Measurements from ENCODE around the gene CTIF. TPM values are rescaled to one million over a fixed set of nuclear protein-coding genes. Genes with fewer than 3 reads are reported as not detected.
A peak's percentile ranks its signal among the peaks of the same experiment; 100 is the strongest.

Gene CTIF
- total and polyA plus RNA-seq, 7 experiments from 2014 or later: 1.3 to 11.2 (median 2.5) TPM; not detected in 2

GRCh38 chr18:48740851-48741485 is 202.1 kb downstream of the CTIF start:
- intact Hi-C loops (cut with micrococcal nuclease): no loop called here
- H3K4me1 ChIP-seq (ENCODE audit: control insufficient read depth in 2 of 2, insufficient read depth in 2 of 2, low read length in 2 of 2): no peaks in the 10 kb centered on the region
- Mint-ChIP-seq H3K4me1 (peaks cover 0 to 1% (median 0%) of the 10 kb centered on the region in 7 donors), H3K36me3 (no peaks in the 10 kb centered on the region), H3K9me3 (no peaks in the 10 kb centered on the region), H3K27me3 (peaks cover 0 to 4% (median 0%) of the 10 kb centered on the region in 5 donors), H3K4me3 (no peak overlapping the region), H3K27ac (no peak overlapping the region)
- H3K36me3 ChIP-seq (ENCODE audit: control insufficient read depth in 2 of 3, insufficient read depth in 3 of 3, low read length in 3 of 3): no peaks in the 10 kb centered on the region
- no peak overlapping the region for H3K4me3 ChIP-seq (ENCODE audit: low read length)
- H3K9me3 ChIP-seq (ENCODE audit: control insufficient read depth in 2 of 3, low read length in 3 of 3): no peaks in the 10 kb centered on the region
- ChIA-PET CTCF (no interaction called here), POLR2A (no interaction called here)
- H3K27me3 ChIP-seq (ENCODE audit: control insufficient read depth in 2 of 2, insufficient read depth in 2 of 2, low read length in 2 of 2): no peaks in the 10 kb centered on the region
- ATAC-seq (no peak), DNase-seq (no peak)
- no peak overlapping the region for H3K27ac ChIP-seq (ENCODE audit: low read depth, low read length)

- Mint-ChIP-seq H3K27me3 (peaks cover 0 to 4% (median 0%) of the 10 kb centered on the region in 5 donors), H3K36me3 (no peaks in the 10 kb centered on the region), H3K4me3 (no peak overlapping the region), H3K27ac (peak overlapping the region in 1 of 9 donors; percentile 11), H3K4me1 (peaks cover 0 to 1% (median 0%) of the 10 kb centered on the region in 7 donors), H3K9me3 (no peaks in the 10 kb centered on the region)
- H3K4me1 ChIP-seq (ENCODE audit: control insufficient read depth in 2 of 2, insufficient read depth in 2 of 2, low read length in 2 of 2): no peaks in the 10 kb centered on the region
- no peaks in the 10 kb centered on the region for H3K9me3 ChIP-seq (ENCODE audit: control insufficient read depth in 2 of 3, low read length in 3 of 3)
- no peak overlapping the region for H3K27ac ChIP-seq (ENCODE audit: low read depth, low read length)
- ATAC-seq: no peak
- no peak overlapping the region for H3K4me3 ChIP-seq (ENCODE audit: low read length)
- no peak for DNase-seq
- CTCF ChIA-PET: no interaction called here
- H3K27me3 ChIP-seq (ENCODE audit: control insufficient read depth in 2 of 2, insufficient read depth in 2 of 2, low read length in 2 of 2): no peaks in the 10 kb centered on the region
- intact Hi-C loops (cut with micrococcal nuclease): no loop called here
- POLR2A ChIA-PET: no interaction called here
- H3K36me3 ChIP-seq (ENCODE audit: control insufficient read depth in 2 of 3, insufficient read depth in 3 of 3, low read length in 3 of 3): no peaks in the 10 kb centered on the region
These were observed 203.0 kb downstream of the CTIF start for GRCh38 chr18:48741866-48742265.

GRCh38 chr18:48742304-48742703 is 203.5 kb downstream of the CTIF start:
- H3K9me3 Mint-ChIP-seq: no peaks in the 10 kb centered on the region
- peaks cover 0 to 4% (median 0%) of the 10 kb centered on the region in 5 donors for H3K27me3 Mint-ChIP-seq
- no peak for ATAC-seq
- H3K4me3 Mint-ChIP-seq: no peak overlapping the region
- H3K27ac Mint-ChIP-seq: peak overlapping the region in 1 of 9 donors; percentile 11
- H3K4me1 Mint-ChIP-seq: peaks cover 0 to 1% (median 0%) of the 10 kb centered on the region in 7 donors
- no peaks in the 10 kb centered on the region for H3K27me3 ChIP-seq (ENCODE audit: control insufficient read depth in 2 of 2, insufficient read depth in 2 of 2, low read length in 2 of 2)
- CTCF ChIA-PET: no interaction called here
- DNase-seq: no peak
- POLR2A ChIA-PET: no interaction called here
- H3K36me3 Mint-ChIP-seq: no peaks in the 10 kb centered on the region
- intact Hi-C loops (cut with micrococcal nuclease): no loop called here
- H3K36me3 ChIP-seq (ENCODE audit: control insufficient read depth in 2 of 3, insufficient read depth in 3 of 3, low read length in 3 of 3): no peaks in the 10 kb centered on the region
- no peak overlapping the region for H3K4me3 ChIP-seq (ENCODE audit: low read length)
- H3K27ac ChIP-seq (ENCODE audit: low read depth, low read length): no peak overlapping the region
- no peaks in the 10 kb centered on the region for H3K4me1 ChIP-seq (ENCODE audit: control insufficient read depth in 2 of 2, insufficient read depth in 2 of 2, low read length in 2 of 2)
- H3K9me3 ChIP-seq (ENCODE audit: control insufficient read depth in 2 of 3, low read length in 3 of 3): no peaks in the 10 kb centered on the region

- H3K27me3 Mint-ChIP-seq: peaks cover 0 to 4% (median 0%) of the 10 kb centered on the region in 5 donors
- no peak overlapping the region for H3K27ac Mint-ChIP-seq
- no peaks in the 10 kb centered on the region for H3K36me3 Mint-ChIP-seq
- DNase-seq (no peak), ATAC-seq (peak; percentile 64)
- ChIA-PET POLR2A (no interaction called here), CTCF (no interaction called here)
- H3K4me3 Mint-ChIP-seq: no peak overlapping the region
- Histone ChIP-seq H3K9me3 (ENCODE audit: control insufficient read depth in 2 of 3, low read length in 3 of 3) (no peaks in the 10 kb centered on the region), H3K27me3 (ENCODE audit: control insufficient read depth in 2 of 2, insufficient read depth in 2 of 2, low read length in 2 of 2) (no peaks in the 10 kb centered on the region), H3K4me1 (ENCODE audit: control insufficient read depth in 2 of 2, insufficient read depth in 2 of 2, low read length in 2 of 2) (no peaks in the 10 kb centered on the region), H3K4me3 (ENCODE audit: low read length) (no peak overlapping the region), H3K27ac (ENCODE audit: low read depth, low read length) (no peak overlapping the region), H3K36me3 (ENCODE audit: control insufficient read depth in 2 of 3, insufficient read depth in 3 of 3, low read length in 3 of 3) (no peaks in the 10 kb centered on the region)
- H3K9me3 Mint-ChIP-seq: no peaks in the 10 kb centered on the region
- intact Hi-C loops (cut with micrococcal nuclease): no loop called here
- peaks cover 0 to 1% (median 0%) of the 10 kb centered on the region in 7 donors for H3K4me1 Mint-ChIP-seq
These were observed 204.1 kb downstream of the CTIF start for GRCh38 chr18:48742706-48743475.

DNA sequence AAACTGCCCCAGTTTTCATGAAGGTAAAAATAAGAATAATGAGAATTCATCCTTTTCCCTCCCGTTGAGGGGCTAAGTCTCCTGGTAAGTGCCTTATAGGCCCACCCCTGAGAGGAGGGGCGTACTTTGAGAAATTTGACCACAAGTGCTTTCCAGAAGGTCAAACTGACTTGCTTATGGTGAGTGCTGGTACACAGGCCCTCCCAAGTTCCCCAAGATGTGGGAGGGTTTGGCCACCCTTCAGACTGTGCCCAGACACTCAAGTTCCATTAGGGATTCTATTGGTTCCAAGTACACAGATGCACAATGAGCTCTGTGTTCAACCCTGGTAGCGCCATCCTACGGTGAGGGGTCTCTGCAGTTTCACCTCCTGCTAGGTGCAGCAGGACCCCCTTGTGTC is 205.1 kb downstream of the CTIF start:
- Histone ChIP-seq H3K9me3 (ENCODE audit: control insufficient read depth in 2 of 3, low read length in 3 of 3) (no peaks in the 10 kb centered on the region), H3K27ac (ENCODE audit: low read depth, low read length) (no peak overlapping the region), H3K36me3 (ENCODE audit: control insufficient read depth in 2 of 3, insufficient read depth in 3 of 3, low read length in 3 of 3) (no peaks in the 10 kb centered on the region), H3K27me3 (ENCODE audit: control insufficient read depth in 2 of 2, insufficient read depth in 2 of 2, low read length in 2 of 2) (no peaks in the 10 kb centered on the region), H3K4me1 (ENCODE audit: control insufficient read depth in 2 of 2, insufficient read depth in 2 of 2, low read length in 2 of 2) (no peaks in the 10 kb centered on the region), H3K4me3 (ENCODE audit: low read length) (no peak overlapping the region)
- H3K4me1 Mint-ChIP-seq: peaks cover 0 to 1% (median 0%) of the 10 kb centered on the region in 7 donors
- DNase-seq: no peak
- intact Hi-C loops (cut with micrococcal nuclease): no loop called here
- POLR2A ChIA-PET: no interaction called here
- peaks cover 0 to 4% (median 0%) of the 10 kb centered on the region in 5 donors for H3K27me3 Mint-ChIP-seq
- no peak for ATAC-seq
- no peak overlapping the region for H3K4me3 Mint-ChIP-seq
- no peak overlapping the region for H3K27ac Mint-ChIP-seq
- H3K9me3 Mint-ChIP-seq: no peaks in the 10 kb centered on the region
- CTCF ChIA-PET: no interaction called here
- H3K36me3 Mint-ChIP-seq: no peaks in the 10 kb centered on the region

DNA sequence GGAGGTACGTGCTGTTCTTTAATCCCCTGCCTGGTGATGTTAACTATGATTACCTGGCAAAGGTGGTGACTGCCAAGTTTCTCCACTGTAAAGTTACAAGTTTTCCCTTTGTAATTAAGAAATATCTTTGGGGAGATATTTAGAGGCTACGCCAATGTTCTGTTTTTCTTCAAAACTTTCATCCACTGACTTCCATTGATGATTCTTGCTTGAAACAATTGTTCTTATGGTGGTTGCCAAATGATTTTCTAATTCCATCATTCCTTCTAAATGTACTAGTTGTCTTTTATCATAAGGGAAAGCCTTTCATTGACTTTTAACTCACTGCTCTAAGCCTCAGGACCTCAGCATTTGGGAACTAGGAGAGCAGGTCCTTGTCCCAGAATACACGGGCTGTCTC is 206.5 kb downstream of the CTIF start:
- Histone ChIP-seq H3K4me1 (ENCODE audit: control insufficient read depth in 2 of 2, insufficient read depth in 2 of 2, low read length in 2 of 2) (no peaks in the 10 kb centered on the region), H3K27ac (ENCODE audit: low read depth, low read length) (no peak overlapping the region), H3K36me3 (ENCODE audit: control insufficient read depth in 2 of 3, insufficient read depth in 3 of 3, low read length in 3 of 3) (no peaks in the 10 kb centered on the region), H3K4me3 (ENCODE audit: low read length) (no peak overlapping the region), H3K27me3 (ENCODE audit: control insufficient read depth in 2 of 2, insufficient read depth in 2 of 2, low read length in 2 of 2) (no peaks in the 10 kb centered on the region), H3K9me3 (ENCODE audit: control insufficient read depth in 2 of 3, low read length in 3 of 3) (no peaks in the 10 kb centered on the region)
- Mint-ChIP-seq H3K36me3 (no peaks in the 10 kb centered on the region), H3K4me3 (no peak overlapping the region), H3K9me3 (no peaks in the 10 kb centered on the region), H3K27ac (no peak overlapping the region), H3K27me3 (peaks cover 0 to 4% (median 0%) of the 10 kb centered on the region in 5 donors), H3K4me1 (peaks cover 0 to 1% (median 0%) of the 10 kb centered on the region in 7 donors)
- ATAC-seq (no peak), DNase-seq (no peak)
- POLR2A ChIA-PET: no interaction called here
- intact Hi-C loops (cut with micrococcal nuclease): no loop called here
- CTCF ChIA-PET: no interaction called here

- Mint-ChIP-seq H3K36me3 (no peaks in the 10 kb centered on the region), H3K4me3 (no peak overlapping the region), H3K9me3 (no peaks in the 10 kb centered on the region), H3K4me1 (no peaks in the 10 kb centered on the region), H3K27me3 (no peaks in the 10 kb centered on the region), H3K27ac (no peak overlapping the region)
- intact Hi-C loops (cut with micrococcal nuclease): no loop called here
- DNase-seq (no peak), ATAC-seq (no peak)
- H3K27me3 ChIP-seq (ENCODE audit: control insufficient read depth in 2 of 2, insufficient read depth in 2 of 2, low read length in 2 of 2): no peaks in the 10 kb centered on the region
- ChIA-PET CTCF (no interaction called here), POLR2A (no interaction called here)
- H3K27ac ChIP-seq (ENCODE audit: low read depth, low read length): no peak overlapping the region
- H3K4me3 ChIP-seq (ENCODE audit: low read length): no peak overlapping the region
- H3K9me3 ChIP-seq (ENCODE audit: control insufficient read depth in 2 of 3, low read length in 3 of 3): no peaks in the 10 kb centered on the region
- H3K4me1 ChIP-seq (ENCODE audit: control insufficient read depth in 2 of 2, insufficient read depth in 2 of 2, low read length in 2 of 2): no peaks in the 10 kb centered on the region
- no peaks in the 10 kb centered on the region for H3K36me3 ChIP-seq (ENCODE audit: control insufficient read depth in 2 of 3, insufficient read depth in 3 of 3, low read length in 3 of 3)
These were observed 210.9 kb downstream of the CTIF start for GRCh38 chr18:48749768-48750167.

Data from naive thymus-derived CD4-positive, alpha-beta T cell (primary cell).